H1 (cell line): ENCODE data around the gene UQCC5. TPM values are rescaled to one million over a fixed set of nuclear protein-coding genes. Genes with fewer than 3 reads are reported as not detected.

Source experiments
- ASH2L ChIP-seq: fragments of 200-600, 300-600 bp; sonication (generic); IDR thresholded peaks from one replicate; pipeline ENCODE4 v1.7.1; 2017; ENCODE audit warnings: low read length
- NRF1 ChIP-seq: IDR thresholded peaks from 2 replicates; pipeline ENCODE4 v1.6.1; 2011; ENCODE audit warnings: mild to moderate bottlenecking, low read depth, low read length, improper control_type of control experiment
- POLR2AphosphoS5 ChIP-seq: IDR thresholded peaks from 2 replicates; pipeline ENCODE4 v1.6.1; 2011; ENCODE audit warnings: low read depth, low read length
- polyA plus RNA-seq, 7 experiments: library from polyadenylated mRNA; depleted of rRNA in 3 of 7; stranded (reverse) in 5 of 7; unstranded in 2 of 7; fragments of >200 nt in 5 of 7; fragments of 200-250 nt in 2 of 7; gene quantifications; 1 replicate in 5 of 7; 2 replicates in 1 of 7; 4 replicates in 1 of 7; pipeline versions ENCODE4 v1.2.1 to v1.2.3, GENCODE V29; 2011 to 2013; ENCODE audit warnings: missing spikeins in 2 of 7, mixed read lengths in 2 of 7
- total RNA-seq: library from RNA; stranded (reverse); fragmentation: NEBNext Ultra II Directional; extraction: Animal tissue kit (Norgen Biotek cat#: 25700); gene quantifications from 2 replicates; pipeline ENCODE4 v1.2.1, GENCODE V29; 2021
- TF ChIP-seq, protein P1 (sequence below): IDR thresholded peaks from 2 replicates; pipeline ENCODE4 v1.6.1; 2012; ENCODE audit warnings: inconsistent platforms

Gene UQCC5
- total and polyA plus RNA-seq, 2 of the 8 experiments (the other 6 are each of a cell fraction or from before 2014, with no cell fraction given), result 35.0 to 37.7 TPM

DNA sequence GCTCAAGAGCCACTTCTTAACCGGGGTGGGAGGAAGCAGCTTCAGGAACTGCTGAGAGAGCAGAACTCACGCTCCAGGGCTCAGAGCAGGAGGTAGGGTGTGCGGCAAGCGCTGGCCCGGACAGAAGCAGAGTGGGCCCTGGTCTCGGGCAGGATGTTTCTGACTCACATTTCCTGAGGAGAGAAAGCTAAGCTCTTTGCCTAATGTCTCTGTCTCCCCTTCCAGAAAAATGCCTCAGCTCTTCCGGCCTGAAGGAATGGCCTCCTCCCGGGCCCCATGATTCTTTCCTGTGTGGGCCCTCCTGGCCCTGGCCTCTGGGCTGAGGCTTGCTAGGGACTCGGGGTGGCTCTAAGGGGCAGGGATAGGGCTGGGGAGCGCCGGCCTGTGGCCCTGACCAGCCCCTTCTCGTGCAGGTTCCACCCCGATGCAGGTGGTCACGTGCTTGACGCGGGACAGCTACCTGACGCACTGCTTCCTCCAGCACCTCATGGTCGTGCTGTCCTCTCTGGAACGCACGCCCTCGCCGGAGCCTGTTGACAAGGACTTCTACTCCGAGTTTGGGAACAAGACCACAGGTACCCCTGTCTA is 45.4 kb upstream of the UQCC5 start (continued):
- no peak for TF ChIP-seq NRF1
- TF ChIP-seq ASH2L, result no peak
- no peak for TF ChIP-seq POLR2AphosphoS5
- TF ChIP-seq, protein P1, sequence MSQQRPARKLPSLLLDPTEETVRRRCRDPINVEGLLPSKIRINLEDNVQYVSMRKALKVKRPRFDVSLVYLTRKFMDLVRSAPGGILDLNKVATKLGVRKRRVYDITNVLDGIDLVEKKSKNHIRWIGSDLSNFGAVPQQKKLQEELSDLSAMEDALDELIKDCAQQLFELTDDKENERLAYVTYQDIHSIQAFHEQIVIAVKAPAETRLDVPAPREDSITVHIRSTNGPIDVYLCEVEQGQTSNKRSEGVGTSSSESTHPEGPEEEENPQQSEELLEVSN, result no peak
